ENCODE measurements around the gene CHTF18.

Gene CHTF18

GRCh38 chr16:827513-827912 lies 39.1 kb downstream of the CHTF18 start:
- Histone ChIP-seq H3K4ac (ENCODE audit: low read depth in 1 of 2, low read length in 2 of 2) (no peak overlapping the region), H3K9me3 (ENCODE audit: control insufficient read depth, low read length) (no peaks in the 10 kb centered on the region), H3K36me3 (ENCODE audit: control insufficient read depth in 1 of 2, insufficient read depth in 2 of 2, low read depth in 1 of 2, low read length in 2 of 2) (peaks cover 0 to 4% of the 10 kb centered on the region in 2 experiments), H3K9ac (ENCODE audit: low read length) (no peak overlapping the region), H3K18ac (ENCODE audit: low read depth in 1 of 2, low read length in 2 of 2) (no peak overlapping the region), H3K27me3 (ENCODE audit: control insufficient read depth in 1 of 2, insufficient read depth in 1 of 2, low read length in 2 of 2) (peaks cover 0 to 62% of the 10 kb centered on the region in 2 experiments), H2BK120ac (ENCODE audit: low read depth, low read length) (no peak overlapping the region), H2AK5ac (ENCODE audit: low read length, severe bottlenecking) (no peak overlapping the region), H2BK12ac (ENCODE audit: low read length in 2 of 2) (no peak overlapping the region), H2BK15ac (ENCODE audit: low read depth, poor library complexity, severe bottlenecking) (no peak overlapping the region), H3K27ac (ENCODE audit: low read length, poor library complexity, severe bottlenecking) (no peak overlapping the region), H3K4me1 (ENCODE audit: control insufficient read depth, insufficient read depth, low read depth, low read length) (peaks cover 2% of the 10 kb centered on the region), H4K8ac (ENCODE audit: low read length) (no peak overlapping the region), H3K23ac (ENCODE audit: low read length in 2 of 2) (no peak overlapping the region), H3K79me1 (replicated peaks; ENCODE audit: low read length, poor library complexity, severe bottlenecking) (no peaks in the 10 kb centered on the region), H4K91ac (ENCODE audit: low read length) (no peak overlapping the region), H3K4me3 (ENCODE audit: insufficient read depth in 1 of 2, low read depth in 1 of 2, low read length in 2 of 2) (no peak overlapping the region), H2BK5ac (ENCODE audit: low read depth, low read length, poor library complexity, severe bottlenecking) (no peak overlapping the region), H3K4me2 (ENCODE audit: low read length, poor library complexity, severe bottlenecking) (no peak overlapping the region), H3K14ac (ENCODE audit: low read length in 2 of 2) (no peak overlapping the region), H2AFZ (ENCODE audit: low read depth, low read length) (no peak overlapping the region)
- 89% methylated on average over 24 of the region's 24 CpGs for WGBS
- DNase-seq, result no peak

- no peaks in the 10 kb centered on the region for H3K9me3 ChIP-seq (ENCODE audit: control insufficient read depth, low read length)
- H3K23ac ChIP-seq (ENCODE audit: low read length in 2 of 2), result no peak overlapping the region
- no peak overlapping the region for H3K14ac ChIP-seq (ENCODE audit: low read length in 2 of 2)
- H2AK5ac ChIP-seq (ENCODE audit: low read length, severe bottlenecking), result no peak overlapping the region
- no peak overlapping the region for H3K4me2 ChIP-seq (ENCODE audit: low read length, poor library complexity, severe bottlenecking)
- no peak overlapping the region for H2BK120ac ChIP-seq (ENCODE audit: low read depth, low read length)
- no peak overlapping the region for H3K18ac ChIP-seq (ENCODE audit: low read depth in 1 of 2, low read length in 2 of 2)
- H3K27ac ChIP-seq (ENCODE audit: low read length, poor library complexity, severe bottlenecking), result no peak overlapping the region
- H3K9ac ChIP-seq (ENCODE audit: low read length), result no peak overlapping the region
- no peak overlapping the region for H3K4me3 ChIP-seq (ENCODE audit: insufficient read depth in 1 of 2, low read depth in 1 of 2, low read length in 2 of 2)
- no peak for DNase-seq
- no peak overlapping the region for H2BK5ac ChIP-seq (ENCODE audit: low read depth, low read length, poor library complexity, severe bottlenecking)
- no peaks in the 10 kb centered on the region for H3K79me1 ChIP-seq (replicated peaks; ENCODE audit: low read length, poor library complexity, severe bottlenecking)
- H4K8ac ChIP-seq (ENCODE audit: low read length), result no peak overlapping the region
- WGBS, result 81% methylated on average over 15 of the region's 17 CpGs
- no peak overlapping the region for H2BK12ac ChIP-seq (ENCODE audit: low read length in 2 of 2)
- H3K36me3 ChIP-seq (ENCODE audit: control insufficient read depth in 1 of 2, insufficient read depth in 2 of 2, low read depth in 1 of 2, low read length in 2 of 2), result peaks cover 0 to 4% of the 10 kb centered on the region in 2 experiments
- no peak overlapping the region for H4K91ac ChIP-seq (ENCODE audit: low read length)
- peaks cover 2% of the 10 kb centered on the region for H3K4me1 ChIP-seq (ENCODE audit: control insufficient read depth, insufficient read depth, low read depth, low read length)
- H2AFZ ChIP-seq (ENCODE audit: low read depth, low read length), result no peak overlapping the region
- H3K27me3 ChIP-seq (ENCODE audit: control insufficient read depth in 1 of 2, insufficient read depth in 1 of 2, low read length in 2 of 2), result peaks cover 0 to 64% of the 10 kb centered on the region in 2 experiments
- H3K4ac ChIP-seq (ENCODE audit: low read depth in 1 of 2, low read length in 2 of 2), result no peak overlapping the region
- no peak overlapping the region for H2BK15ac ChIP-seq (ENCODE audit: low read depth, poor library complexity, severe bottlenecking)
Measured at GRCh38 chr16:828891-829290, 40.5 kb downstream of the CHTF18 start.

- H3K9me3 ChIP-seq (ENCODE audit: control insufficient read depth, low read length), result peaks cover 10% of the 10 kb centered on the region
- no peak overlapping the region for H2BK12ac ChIP-seq (ENCODE audit: low read length in 2 of 2)
- H2BK15ac ChIP-seq (ENCODE audit: low read depth, poor library complexity, severe bottlenecking), result no peak overlapping the region
- no peak overlapping the region for H4K8ac ChIP-seq (ENCODE audit: low read length)
- no peak overlapping the region for H3K4me3 ChIP-seq (ENCODE audit: insufficient read depth in 1 of 2, low read depth in 1 of 2, low read length in 2 of 2)
- no peak overlapping the region for H3K27ac ChIP-seq (ENCODE audit: low read length, poor library complexity, severe bottlenecking)
- no peak overlapping the region for H3K18ac ChIP-seq (ENCODE audit: low read depth in 1 of 2, low read length in 2 of 2)
- H3K79me1 ChIP-seq (replicated peaks; ENCODE audit: low read length, poor library complexity, severe bottlenecking), result no peaks in the 10 kb centered on the region
- no peaks in the 10 kb centered on the region for H3K4me1 ChIP-seq (ENCODE audit: control insufficient read depth, insufficient read depth, low read depth, low read length)
- H3K27me3 ChIP-seq (ENCODE audit: control insufficient read depth in 1 of 2, insufficient read depth in 1 of 2, low read length in 2 of 2), result peaks cover 0 to 55% of the 10 kb centered on the region in 2 experiments
- WGBS, result 93% methylated on average over 43 of the region's 43 CpGs
- H3K36me3 ChIP-seq (ENCODE audit: control insufficient read depth in 1 of 2, insufficient read depth in 2 of 2, low read depth in 1 of 2, low read length in 2 of 2), result no peaks in the 10 kb centered on the region
- H2AK5ac ChIP-seq (ENCODE audit: low read length, severe bottlenecking), result no peak overlapping the region
- no peak for DNase-seq
- H3K9ac ChIP-seq (ENCODE audit: low read length), result no peak overlapping the region
- H2BK120ac ChIP-seq (ENCODE audit: low read depth, low read length), result no peak overlapping the region
- H3K14ac ChIP-seq (ENCODE audit: low read length in 2 of 2), result no peak overlapping the region
- H2BK5ac ChIP-seq (ENCODE audit: low read depth, low read length, poor library complexity, severe bottlenecking), result no peak overlapping the region
- H3K23ac ChIP-seq (ENCODE audit: low read length in 2 of 2), result no peak overlapping the region
- no peak overlapping the region for H3K4ac ChIP-seq (ENCODE audit: low read depth in 1 of 2, low read length in 2 of 2)
- H3K4me2 ChIP-seq (ENCODE audit: low read length, poor library complexity, severe bottlenecking), result no peak overlapping the region
- no peak overlapping the region for H4K91ac ChIP-seq (ENCODE audit: low read length)
- no peak overlapping the region for H2AFZ ChIP-seq (ENCODE audit: low read depth, low read length)
Measured at GRCh38 chr16:830107-830870, 41.9 kb downstream of the CHTF18 start.

- H3K79me1 ChIP-seq (replicated peaks; ENCODE audit: low read length, poor library complexity, severe bottlenecking), result no peaks in the 10 kb centered on the region
- DNase-seq, result no peak
- WGBS, result 88% methylated on average over 24 of the region's 24 CpGs
Measured at GRCh38 chr16:830871-831570, 42.6 kb downstream of the CHTF18 start.

More at GRCh38 chr16:830871-831570, 42.6 kb downstream of the CHTF18 start:
- H4K8ac ChIP-seq (ENCODE audit: low read length), result no peak overlapping the region
- peaks cover 0 to 48% of the 10 kb centered on the region in 2 experiments for H3K27me3 ChIP-seq (ENCODE audit: control insufficient read depth in 1 of 2, insufficient read depth in 1 of 2, low read length in 2 of 2)
- H3K9ac ChIP-seq (ENCODE audit: low read length), result no peak overlapping the region
- no peak overlapping the region for H3K4me3 ChIP-seq (ENCODE audit: insufficient read depth in 1 of 2, low read depth in 1 of 2, low read length in 2 of 2)
- H2BK12ac ChIP-seq (ENCODE audit: low read length in 2 of 2), result no peak overlapping the region
- no peak overlapping the region for H2BK5ac ChIP-seq (ENCODE audit: low read depth, low read length, poor library complexity, severe bottlenecking)
- no peak overlapping the region for H2AK5ac ChIP-seq (ENCODE audit: low read length, severe bottlenecking)
- H3K4me2 ChIP-seq (ENCODE audit: low read length, poor library complexity, severe bottlenecking), result no peak overlapping the region
- no peak overlapping the region for H2BK15ac ChIP-seq (ENCODE audit: low read depth, poor library complexity, severe bottlenecking)
- no peak overlapping the region for H3K14ac ChIP-seq (ENCODE audit: low read length in 2 of 2)
- H3K23ac ChIP-seq (ENCODE audit: low read length in 2 of 2), result no peak overlapping the region
- H3K27ac ChIP-seq (ENCODE audit: low read length, poor library complexity, severe bottlenecking), result no peak overlapping the region
- H3K4me1 ChIP-seq (ENCODE audit: control insufficient read depth, insufficient read depth, low read depth, low read length), result no peaks in the 10 kb centered on the region
- H2BK120ac ChIP-seq (ENCODE audit: low read depth, low read length), result no peak overlapping the region
- no peaks in the 10 kb centered on the region for H3K36me3 ChIP-seq (ENCODE audit: control insufficient read depth in 1 of 2, insufficient read depth in 2 of 2, low read depth in 1 of 2, low read length in 2 of 2)
- no peak overlapping the region for H3K18ac ChIP-seq (ENCODE audit: low read depth in 1 of 2, low read length in 2 of 2)
- no peak overlapping the region for H2AFZ ChIP-seq (ENCODE audit: low read depth, low read length)
- H3K4ac ChIP-seq (ENCODE audit: low read depth in 1 of 2, low read length in 2 of 2), result no peak overlapping the region
- H4K91ac ChIP-seq (ENCODE audit: low read length), result no peak overlapping the region
- H3K9me3 ChIP-seq (ENCODE audit: control insufficient read depth, low read length), result peaks cover 15% of the 10 kb centered on the region
